DOHH2 (cell line): ENCODE results near the gene GMFB.

Experiments used
- EZH2phosphoT487 ChIP-seq: fragments of 200-600 bp; sonication (generic); IDR thresholded peaks from 2 replicates; pipeline ENCODE4 v1.6.1; 2017; ENCODE audit warnings: borderline replicate concordance, mild to moderate bottlenecking, antibody characterized with exemption, low read length, moderate library complexity, mixed read lengths
- TF ChIP-seq, protein P1 (sequence below): fragments of 200-600 bp; sonication (generic); IDR thresholded peaks from one replicate; pipeline ENCODE4 v1.5.1; 2014; ENCODE audit warnings: antibody characterized with exemption, mild to moderate bottlenecking, low read depth, low read length; ENCODE audit not compliant: poor library complexity, severe bottlenecking

GRCh38 chr14:54438703-54439102 lies 50.1 kb downstream of the GMFB start:
- TF ChIP-seq, protein P1, sequence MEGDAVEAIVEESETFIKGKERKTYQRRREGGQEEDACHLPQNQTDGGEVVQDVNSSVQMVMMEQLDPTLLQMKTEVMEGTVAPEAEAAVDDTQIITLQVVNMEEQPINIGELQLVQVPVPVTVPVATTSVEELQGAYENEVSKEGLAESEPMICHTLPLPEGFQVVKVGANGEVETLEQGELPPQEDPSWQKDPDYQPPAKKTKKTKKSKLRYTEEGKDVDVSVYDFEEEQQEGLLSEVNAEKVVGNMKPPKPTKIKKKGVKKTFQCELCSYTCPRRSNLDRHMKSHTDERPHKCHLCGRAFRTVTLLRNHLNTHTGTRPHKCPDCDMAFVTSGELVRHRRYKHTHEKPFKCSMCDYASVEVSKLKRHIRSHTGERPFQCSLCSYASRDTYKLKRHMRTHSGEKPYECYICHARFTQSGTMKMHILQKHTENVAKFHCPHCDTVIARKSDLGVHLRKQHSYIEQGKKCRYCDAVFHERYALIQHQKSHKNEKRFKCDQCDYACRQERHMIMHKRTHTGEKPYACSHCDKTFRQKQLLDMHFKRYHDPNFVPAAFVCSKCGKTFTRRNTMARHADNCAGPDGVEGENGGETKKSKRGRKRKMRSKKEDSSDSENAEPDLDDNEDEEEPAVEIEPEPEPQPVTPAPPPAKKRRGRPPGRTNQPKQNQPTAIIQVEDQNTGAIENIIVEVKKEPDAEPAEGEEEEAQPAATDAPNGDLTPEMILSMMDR: no peak
- TF ChIP-seq EZH2phosphoT487: no peak
